Measurements from ENCODE around the gene CNST.

CNST gene

GRCh38 chr1:246571953-246572352 lies 5.7 kb downstream of the CNST start:
- Histone ChIP-seq H3K27ac (ENCODE audit: low read length) (no peak overlapping the region), H4K20me1 (ENCODE audit: insufficient read depth, low read length) (no peaks in the 10 kb centered on the region), H3K36me3 (replicated peaks; ENCODE audit: insufficient read depth, low read length) (no peaks in the 10 kb centered on the region), H2AFZ (ENCODE audit: low read length) (no peak overlapping the region), H3K79me2 (ENCODE audit: low read length) (peaks cover 96% of the 10 kb centered on the region), H3K9me3 (replicated peaks; ENCODE audit: insufficient read depth, low read length) (no peaks in the 10 kb centered on the region), H3K9ac (ENCODE audit: low read length) (no peak overlapping the region), H3K4me3 (ENCODE audit: low read length) (no peak overlapping the region), H3K4me1 (ENCODE audit: low read length) (peaks cover 18% of the 10 kb centered on the region), H3K9me2 (replicated peaks; ENCODE audit: insufficient read depth, low read length) (no peaks in the 10 kb centered on the region), H3K27me3 (replicated peaks; ENCODE audit: insufficient read depth, low read length) (no peaks in the 10 kb centered on the region), H3F3A (ENCODE audit: insufficient read depth, low read length) (peaks cover 13% of the 10 kb centered on the region), H3K4me2 (ENCODE audit: low read depth, low read length) (no peak overlapping the region)
- no peak for TF ChIP-seq EZH2phosphoT487 (IDR thresholded peaks at IDR 0.05; ENCODE audit: low read length)
- no peak for TF ChIP-seq CTCF (IDR thresholded peaks at IDR 0.05; ENCODE audit: low read length)
- no peak for TF ChIP-seq EZH2 (optimal IDR thresholded peaks at IDR 0.05; ENCODE audit: low read depth, low read length)
- no peak for DNase-seq

GRCh38 chr1:246572785-246573184 lies 6.5 kb downstream of the CNST start:
- DNase-seq: no peak
- H3K4me3 ChIP-seq (ENCODE audit: low read length): no peak overlapping the region
- no peak overlapping the region for H3K4me2 ChIP-seq (ENCODE audit: low read depth, low read length)

GRCh38 chr1:246573491-246573890 lies 7.2 kb downstream of the CNST start:
- peaks cover 16% of the 10 kb centered on the region for H3F3A ChIP-seq (ENCODE audit: insufficient read depth, low read length)
- H3K36me3 ChIP-seq (replicated peaks; ENCODE audit: insufficient read depth, low read length): no peaks in the 10 kb centered on the region
- H3K79me2 ChIP-seq (ENCODE audit: low read length): peaks cover 91% of the 10 kb centered on the region
- TF ChIP-seq EZH2 (optimal IDR thresholded peaks at IDR 0.05; ENCODE audit: low read depth, low read length): no peak
- TF ChIP-seq EZH2phosphoT487 (IDR thresholded peaks at IDR 0.05; ENCODE audit: low read length): no peak
- no peak for TF ChIP-seq CTCF (IDR thresholded peaks at IDR 0.05; ENCODE audit: low read length)
- no peak overlapping the region for H3K27ac ChIP-seq (ENCODE audit: low read length)
- H3K4me1 ChIP-seq (ENCODE audit: low read length): peaks cover 23% of the 10 kb centered on the region
- no peak overlapping the region for H3K9ac ChIP-seq (ENCODE audit: low read length)
- no peak overlapping the region for H2AFZ ChIP-seq (ENCODE audit: low read length)
- no peak overlapping the region for H3K4me3 ChIP-seq (ENCODE audit: low read length)
- no peak for DNase-seq
- no peaks in the 10 kb centered on the region for H3K27me3 ChIP-seq (replicated peaks; ENCODE audit: insufficient read depth, low read length)
- no peaks in the 10 kb centered on the region for H3K9me2 ChIP-seq (replicated peaks; ENCODE audit: insufficient read depth, low read length)
- no peak overlapping the region for H3K4me2 ChIP-seq (ENCODE audit: low read depth, low read length)
- H4K20me1 ChIP-seq (ENCODE audit: insufficient read depth, low read length): no peaks in the 10 kb centered on the region
- no peaks in the 10 kb centered on the region for H3K9me3 ChIP-seq (replicated peaks; ENCODE audit: insufficient read depth, low read length)

More at GRCh38 chr1:246572785-246573184, 6.5 kb downstream of the CNST start:
- no peak overlapping the region for H3K27ac ChIP-seq (ENCODE audit: low read length)
- no peaks in the 10 kb centered on the region for H3K36me3 ChIP-seq (replicated peaks; ENCODE audit: insufficient read depth, low read length)
- H3K9me3 ChIP-seq (replicated peaks; ENCODE audit: insufficient read depth, low read length): no peaks in the 10 kb centered on the region
- H3K79me2 ChIP-seq (ENCODE audit: low read length): peaks cover 92% of the 10 kb centered on the region
- H3K27me3 ChIP-seq (replicated peaks; ENCODE audit: insufficient read depth, low read length): no peaks in the 10 kb centered on the region
- no peak overlapping the region for H2AFZ ChIP-seq (ENCODE audit: low read length)
- no peak overlapping the region for H3K9ac ChIP-seq (ENCODE audit: low read length)
- no peaks in the 10 kb centered on the region for H4K20me1 ChIP-seq (ENCODE audit: insufficient read depth, low read length)
- H3F3A ChIP-seq (ENCODE audit: insufficient read depth, low read length): peaks cover 13% of the 10 kb centered on the region
- no peak for TF ChIP-seq CTCF (IDR thresholded peaks at IDR 0.05; ENCODE audit: low read length)
- no peak for TF ChIP-seq EZH2phosphoT487 (IDR thresholded peaks at IDR 0.05; ENCODE audit: low read length)
- no peak for TF ChIP-seq EZH2 (optimal IDR thresholded peaks at IDR 0.05; ENCODE audit: low read depth, low read length)
- H3K4me1 ChIP-seq (ENCODE audit: low read length): peaks cover 24% of the 10 kb centered on the region
- no peaks in the 10 kb centered on the region for H3K9me2 ChIP-seq (replicated peaks; ENCODE audit: insufficient read depth, low read length)
